Mononuclear cell (primary cell): Measurements from ENCODE around the gene ABTB1. TPM values are rescaled to one million over a fixed set of nuclear protein-coding genes. Genes with fewer than 3 reads are reported as not detected.
"Not testable (repeated sequence)": the region's sequence is repeated elsewhere in the genome, so short reads cannot be mapped to it uniquely, and the experiment has no call there.

ENCODE experiments used
- H3K27me3 ChIP-seq: 2 replicates; pipeline ENCODE4 v1.6.0; 2011; ENCODE audit warnings: low read length, control low read depth; ENCODE audit not compliant: insufficient read depth
- H3K4me1 ChIP-seq: 2 replicates; pipeline ENCODE4 v1.5.1; 2011; ENCODE audit warnings: mild to moderate bottlenecking, low read length, control low read depth; ENCODE audit not compliant: insufficient read depth
- H3K4me3 ChIP-seq: 2 replicates; pipeline ENCODE4 v1.5.1; 2011; ENCODE audit warnings: mild to moderate bottlenecking, low read length, moderate library complexity
- H3K9me3 ChIP-seq: 2 replicates; pipeline ENCODE4 v1.5.1; 2011; ENCODE audit warnings: low read depth, mild to moderate bottlenecking, control low read depth, low read length
- total RNA-seq: library from RNA; depleted of rRNA; stranded (reverse); fragments of >200 nt; gene quantifications from one replicate; pipeline ENCODE4 v1.2.3, GENCODE V29; 2012

The ABTB1 gene
- total RNA-seq, 1 donor: 27.3 TPM

- Histone ChIP-seq H3K4me1 (no peaks in the 10 kb centered on the region), H3K4me3 (no peak overlapping the region), H3K9me3 (no peaks in the 10 kb centered on the region), H3K27me3 (no peaks in the 10 kb centered on the region)
Measured at GRCh38 chr3:127644641-127645370, 27.9 kb upstream of the ABTB1 start.

- Histone ChIP-seq H3K9me3 (no peaks in the 10 kb centered on the region), H3K4me3 (no peak overlapping the region), H3K27me3 (no peaks in the 10 kb centered on the region), H3K4me1 (no peaks in the 10 kb centered on the region)
Measured at GRCh38 chr3:127645371-127646015, 27.3 kb upstream of the ABTB1 start.

DNA sequence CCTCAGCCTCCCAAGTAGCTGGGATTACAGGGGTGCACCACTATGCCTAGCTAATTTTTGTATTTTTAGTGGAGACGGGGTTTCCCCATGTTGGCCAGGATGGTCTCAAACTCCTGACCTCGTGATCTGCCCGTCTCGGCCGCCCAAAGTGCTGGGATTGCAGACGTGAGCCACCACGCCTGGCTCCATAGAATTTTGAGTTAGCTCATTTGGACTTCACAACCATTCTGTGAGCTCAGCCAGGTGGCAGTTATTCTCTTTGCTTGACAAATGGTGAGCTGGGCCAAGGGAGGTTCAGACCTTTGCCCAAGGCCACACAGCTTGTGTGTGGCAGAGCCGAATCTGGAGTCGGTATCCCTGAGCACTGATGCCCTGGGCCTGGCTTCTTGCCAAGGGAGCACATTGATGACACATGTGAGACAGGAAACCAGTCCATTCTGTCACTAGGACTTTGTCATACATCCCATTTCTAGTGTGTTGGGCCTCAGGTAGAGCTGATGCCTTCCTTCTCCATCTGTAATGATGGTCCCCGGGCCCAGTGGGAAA, 26.2 kb upstream of the ABTB1 start:
- Histone ChIP-seq H3K4me3 (no peak overlapping the region), H3K27me3 (no peaks in the 10 kb centered on the region), H3K9me3 (no peaks in the 10 kb centered on the region), H3K4me1 (no peaks in the 10 kb centered on the region)

GRCh38 chr3:127647166-127647844, 25.4 kb upstream of the ABTB1 start:
- Histone ChIP-seq H3K9me3 (no peaks in the 10 kb centered on the region), H3K4me1 (no peaks in the 10 kb centered on the region), H3K4me3 (no peak overlapping the region), H3K27me3 (no peaks in the 10 kb centered on the region)

DNA sequence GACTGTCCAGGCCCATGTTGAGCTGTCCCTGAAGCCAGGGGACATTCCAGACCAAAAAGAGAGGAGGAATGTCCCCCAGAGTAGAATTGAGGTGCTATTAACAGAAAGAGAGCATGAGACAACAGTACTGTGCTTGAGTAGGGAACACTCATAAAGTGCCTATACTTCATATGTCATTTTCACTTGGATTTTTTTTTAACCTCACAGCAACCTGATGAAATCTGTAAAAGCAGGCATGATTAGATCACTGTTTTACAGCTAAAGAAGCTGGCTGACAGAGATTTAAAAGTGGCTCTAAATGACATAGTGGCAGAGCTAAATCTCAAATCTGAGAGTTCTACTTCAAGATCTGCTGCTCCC, 24.9 kb upstream of the ABTB1 start:
- Histone ChIP-seq H3K4me3 (no peak overlapping the region), H3K4me1 (no peaks in the 10 kb centered on the region), H3K9me3 (no peaks in the 10 kb centered on the region), H3K27me3 (no peaks in the 10 kb centered on the region)

- Histone ChIP-seq H3K9me3 (no peaks in the 10 kb centered on the region), H3K4me1 (no peaks in the 10 kb centered on the region), H3K4me3 (no peak overlapping the region), H3K27me3 (no peaks in the 10 kb centered on the region)
Measured at GRCh38 chr3:127650236-127650635, 22.5 kb upstream of the ABTB1 start.

DNA sequence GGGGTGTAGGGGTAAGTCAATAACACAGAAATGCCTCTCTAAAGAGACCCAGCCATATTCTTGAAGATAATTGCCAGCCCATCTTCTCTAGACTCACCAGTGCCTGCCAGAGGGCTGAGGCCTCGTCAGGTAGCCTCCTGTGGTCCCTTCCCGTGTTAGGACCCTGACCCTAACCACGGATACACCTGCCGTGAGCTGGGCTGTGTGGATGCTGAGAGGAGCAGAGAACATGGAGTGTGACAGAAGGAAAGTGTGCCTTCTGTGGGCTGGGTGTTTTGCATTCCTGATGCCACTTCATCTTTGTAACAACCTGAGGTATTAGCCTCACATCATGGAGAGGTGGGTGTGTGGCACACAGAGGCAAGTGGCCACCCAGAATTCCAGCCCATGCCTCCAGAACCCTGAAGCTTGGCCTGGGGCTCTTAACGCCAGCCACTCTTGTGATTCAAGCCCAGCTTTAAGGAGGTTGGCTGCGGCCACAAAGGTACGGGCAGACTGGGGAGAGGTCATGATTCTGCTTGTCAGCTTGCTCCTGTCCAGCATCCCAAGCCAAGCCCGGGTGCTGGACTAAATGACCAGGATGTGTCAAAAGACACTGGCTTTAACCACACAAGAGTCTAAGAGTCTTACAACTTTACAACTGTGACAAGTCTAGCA, 21.1 kb upstream of the ABTB1 start:
- Histone ChIP-seq H3K27me3 (no peaks in the 10 kb centered on the region), H3K9me3 (no peaks in the 10 kb centered on the region), H3K4me3 (no peak overlapping the region), H3K4me1 (no peaks in the 10 kb centered on the region)

DNA sequence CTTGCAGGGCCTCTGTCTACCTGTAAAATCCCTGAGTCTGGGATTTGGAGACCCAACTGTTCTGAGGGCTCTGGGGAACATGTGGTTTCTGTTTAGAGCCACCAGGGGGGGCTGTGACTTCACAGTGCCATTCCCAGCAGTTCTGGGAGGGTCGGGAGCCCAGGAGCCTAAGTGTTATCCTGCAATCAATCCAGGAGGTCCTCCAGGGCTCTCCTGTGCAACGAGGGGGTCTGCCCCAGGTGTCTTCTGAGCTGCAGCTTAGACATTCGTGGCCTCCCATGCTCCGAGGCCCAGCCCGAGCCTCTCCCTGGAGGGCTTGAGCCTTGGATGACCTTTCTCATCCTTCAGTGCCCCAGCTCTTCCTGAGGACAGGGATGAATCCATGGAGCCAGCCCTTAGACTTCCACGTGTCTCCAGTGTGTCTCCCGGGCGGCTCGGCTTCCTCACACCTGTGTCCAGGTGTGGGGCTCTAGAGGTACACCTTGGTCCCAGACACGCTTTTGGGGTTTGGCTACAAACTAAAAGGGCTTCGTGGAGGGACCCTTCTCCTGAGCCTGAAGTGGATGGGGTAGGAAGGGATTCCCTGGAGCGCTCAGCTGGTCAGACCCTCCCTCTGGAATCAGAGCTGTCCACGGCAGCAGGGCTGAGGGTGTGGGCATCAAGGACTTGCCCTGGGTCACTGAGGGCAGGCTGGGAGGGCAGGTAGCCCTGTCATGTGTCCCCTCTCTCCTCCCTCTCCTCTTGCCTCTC, 20.3 kb upstream of the ABTB1 start:
- Histone ChIP-seq H3K4me1 (no peaks in the 10 kb centered on the region), H3K27me3 (no peaks in the 10 kb centered on the region), H3K9me3 (no peaks in the 10 kb centered on the region), H3K4me3 (no peak overlapping the region)

- Histone ChIP-seq H3K4me3 (no peak overlapping the region), H3K9me3 (no peaks in the 10 kb centered on the region), H3K4me1 (no peaks in the 10 kb centered on the region), H3K27me3 (no peaks in the 10 kb centered on the region)
Measured at GRCh38 chr3:127654374-127654773, 18.4 kb upstream of the ABTB1 start.

GRCh38 chr3:127654993-127655392, 17.8 kb upstream of the ABTB1 start:
- H3K27me3 ChIP-seq, H3K4me3 ChIP-seq, H3K4me1 ChIP-seq, H3K9me3 ChIP-seq: not testable (repeated sequence)

DNA sequence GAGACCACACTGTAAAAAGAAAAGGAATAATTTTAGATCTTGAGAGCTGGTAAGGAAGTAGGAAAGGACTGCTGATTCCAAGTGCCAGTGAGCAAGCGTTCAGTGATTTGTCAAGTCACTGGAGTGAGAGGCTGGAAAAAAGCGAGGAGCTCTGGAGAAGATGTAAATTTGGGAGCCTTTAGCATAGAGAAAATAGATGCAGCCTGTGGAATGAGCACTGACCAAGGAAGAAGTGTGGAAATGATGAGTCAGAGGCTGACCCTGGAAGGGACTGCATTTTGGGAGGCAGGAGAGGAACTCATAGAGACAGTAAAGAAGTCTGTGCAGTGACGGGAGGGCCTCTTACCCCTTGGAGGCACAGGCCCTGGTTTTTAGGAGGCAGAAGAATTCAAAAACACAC, 17.1 kb upstream of the ABTB1 start:
- no peak overlapping the region for H3K4me3 ChIP-seq
- H3K27me3 ChIP-seq: no peaks in the 10 kb centered on the region
- no peaks in the 10 kb centered on the region for H3K4me1 ChIP-seq
- H3K9me3 ChIP-seq: no peaks in the 10 kb centered on the region

GRCh38 chr3:127656906-127657305, 15.8 kb upstream of the ABTB1 start:
- Histone ChIP-seq H3K4me3 (no peak overlapping the region), H3K4me1 (no peaks in the 10 kb centered on the region), H3K9me3 (no peaks in the 10 kb centered on the region), H3K27me3 (no peaks in the 10 kb centered on the region)

DNA sequence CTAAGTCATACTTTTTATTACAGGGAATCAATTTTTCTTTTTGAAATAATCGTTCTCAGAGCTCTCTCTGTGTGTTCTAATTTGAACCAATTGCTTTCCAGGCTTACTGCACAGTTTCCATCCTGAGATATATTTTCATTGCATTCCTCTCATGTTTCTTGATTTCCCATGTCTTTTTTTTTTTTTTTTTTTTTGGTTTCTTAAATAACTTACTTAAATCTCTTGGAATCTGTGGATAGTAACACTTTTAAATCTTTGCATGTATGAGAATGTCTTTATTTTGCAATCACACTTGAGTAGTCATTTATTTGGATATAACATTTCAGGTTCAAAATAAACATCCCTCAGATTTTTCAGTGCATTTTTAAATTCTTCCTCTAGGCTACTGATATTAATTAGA, 14.5 kb upstream of the ABTB1 start:
- Histone ChIP-seq H3K9me3 (no peaks in the 10 kb centered on the region), H3K4me1 (no peaks in the 10 kb centered on the region), H3K4me3 (no peak overlapping the region), H3K27me3 (no peaks in the 10 kb centered on the region)

DNA sequence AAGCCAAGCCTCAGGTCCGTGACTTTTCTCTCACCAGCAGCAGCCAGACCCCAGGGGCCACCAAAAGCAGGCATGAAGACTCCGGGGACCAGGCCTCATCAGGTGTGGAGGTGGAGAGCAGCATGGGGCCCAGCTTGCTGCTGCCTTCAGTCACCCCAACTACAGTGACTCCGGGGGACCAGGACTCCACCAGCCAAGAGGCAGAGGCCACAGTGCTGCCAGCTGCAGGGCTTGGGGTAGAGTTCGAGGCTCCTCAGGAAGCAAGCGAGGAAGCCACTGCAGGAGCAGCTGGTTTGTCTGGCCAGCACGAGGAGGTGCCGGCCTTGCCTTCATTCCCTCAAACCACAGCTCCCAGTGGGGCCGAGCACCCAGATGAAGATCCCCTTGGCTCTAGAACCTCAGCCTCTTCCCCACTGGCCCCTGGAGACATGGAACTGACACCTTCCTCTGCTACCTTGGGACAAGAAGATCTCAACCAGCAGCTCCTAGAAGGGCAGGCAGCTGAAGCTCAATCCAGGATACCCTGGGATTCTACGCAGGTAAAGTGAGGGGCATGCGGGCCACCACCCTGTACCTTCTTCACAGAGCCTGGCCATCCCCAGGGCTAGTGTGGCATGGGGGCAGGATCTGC, 12.0 kb upstream of the ABTB1 start:
- no peaks in the 10 kb centered on the region for H3K4me1 ChIP-seq
- no peaks in the 10 kb centered on the region for H3K27me3 ChIP-seq
- H3K9me3 ChIP-seq: no peaks in the 10 kb centered on the region
- no peak overlapping the region for H3K4me3 ChIP-seq
